NCI-H1694 (cell line): ENCODE results near the gene FUT1.
A peak's percentile ranks its signal among the peaks of the same experiment; 100 is the strongest.

Experiments
- DNase-seq: peaks from one replicate; lab custom pipeline; 2025; lab: John Stamatoyannopoulos, UW

The FUT1 gene

DNA sequence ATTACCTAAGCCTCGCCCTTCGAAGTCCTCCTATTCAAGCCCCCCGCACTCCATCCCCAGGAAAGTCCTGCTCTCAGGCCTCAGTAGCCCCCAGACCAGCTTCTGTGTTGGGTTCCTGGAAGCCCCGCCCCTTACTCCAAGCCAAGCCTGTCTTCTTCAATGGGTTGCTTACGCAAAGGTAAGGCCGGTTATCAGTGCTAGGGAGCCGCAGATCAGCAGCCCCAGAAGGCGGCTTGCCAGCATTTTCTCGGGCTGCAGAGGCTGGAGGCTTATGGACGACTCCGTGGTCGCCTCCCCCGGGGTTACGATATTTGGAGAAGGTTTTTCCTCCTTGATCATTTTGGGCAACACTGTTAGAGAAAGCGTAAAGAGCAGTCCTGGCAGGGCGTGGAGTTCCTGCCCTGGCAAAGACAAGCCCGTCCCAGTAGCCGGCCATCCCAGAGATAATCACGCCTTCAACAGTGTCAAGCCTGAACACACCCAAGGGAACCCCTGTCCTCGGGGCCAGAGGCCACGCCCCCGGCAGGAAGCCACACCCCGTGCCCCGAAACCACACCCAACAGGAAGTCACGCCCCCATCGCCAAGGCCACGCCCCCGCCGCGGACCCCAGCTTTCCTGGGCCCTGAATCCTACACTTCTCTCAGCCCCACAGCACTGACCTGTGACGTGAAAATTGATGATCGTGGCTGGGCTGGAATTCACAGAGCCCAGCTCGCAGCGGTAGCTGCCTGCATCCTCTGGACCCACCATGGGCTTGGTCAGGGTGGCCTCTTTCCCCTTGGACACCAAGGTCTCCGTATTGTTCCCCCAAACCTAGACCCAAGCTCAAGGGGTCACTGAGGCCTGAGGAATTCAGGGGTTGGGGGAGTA is 11.1 kb downstream of the FUT1 start:
- no peak for DNase-seq

GRCh38 chr19:48740164-48740972 is 12.1 kb downstream of the FUT1 start, which contains the start of gene RASIP1:
Gene RASIP1 (minus strand): TSS chr19:48740610. CDS start chr19:48740282, 328 bp downstream.
- DNase-seq = no peak

DNA sequence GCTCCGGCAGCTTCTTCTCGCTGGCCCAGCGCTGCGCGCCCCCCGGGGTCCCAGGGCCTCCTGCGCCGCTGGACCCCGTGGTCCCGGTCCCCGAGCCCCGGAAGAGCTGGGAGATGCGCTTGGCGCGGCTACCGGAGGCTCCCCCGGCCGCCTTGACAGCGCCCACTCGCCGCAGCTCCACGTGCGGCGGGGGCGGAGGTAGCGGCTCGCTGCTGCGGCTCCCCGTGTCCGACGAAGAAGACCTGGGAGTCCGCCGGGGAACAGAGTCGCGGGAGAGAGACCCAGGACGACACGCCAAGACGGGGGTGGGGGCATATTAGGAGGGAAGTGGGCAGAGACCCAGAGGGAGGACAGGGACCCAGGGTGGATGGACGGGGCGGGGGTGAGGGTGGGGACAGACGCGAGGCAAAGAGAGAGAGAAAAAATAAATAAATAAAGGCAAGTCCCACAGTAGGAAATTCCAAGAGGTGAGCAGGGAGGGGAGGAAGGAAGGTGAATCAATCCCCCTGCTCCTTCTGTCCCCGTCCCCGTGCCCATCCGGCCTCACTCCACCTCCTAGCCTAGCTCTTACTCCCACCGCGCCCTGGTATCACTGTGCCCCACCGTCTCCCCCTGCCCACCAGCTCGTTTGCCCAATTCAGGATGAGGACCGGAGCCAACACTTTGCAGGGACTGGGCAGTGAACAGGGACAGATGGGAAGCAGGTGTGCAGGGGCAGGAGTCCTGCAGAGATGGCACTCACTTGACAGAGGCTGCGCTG is 12.9 kb downstream of the FUT1 start:
- DNase-seq = no peak

- DNase-seq = peak; percentile 86
Observed at GRCh38 chr19:48738557-48739403, 13.7 kb downstream of the FUT1 start.

DNA sequence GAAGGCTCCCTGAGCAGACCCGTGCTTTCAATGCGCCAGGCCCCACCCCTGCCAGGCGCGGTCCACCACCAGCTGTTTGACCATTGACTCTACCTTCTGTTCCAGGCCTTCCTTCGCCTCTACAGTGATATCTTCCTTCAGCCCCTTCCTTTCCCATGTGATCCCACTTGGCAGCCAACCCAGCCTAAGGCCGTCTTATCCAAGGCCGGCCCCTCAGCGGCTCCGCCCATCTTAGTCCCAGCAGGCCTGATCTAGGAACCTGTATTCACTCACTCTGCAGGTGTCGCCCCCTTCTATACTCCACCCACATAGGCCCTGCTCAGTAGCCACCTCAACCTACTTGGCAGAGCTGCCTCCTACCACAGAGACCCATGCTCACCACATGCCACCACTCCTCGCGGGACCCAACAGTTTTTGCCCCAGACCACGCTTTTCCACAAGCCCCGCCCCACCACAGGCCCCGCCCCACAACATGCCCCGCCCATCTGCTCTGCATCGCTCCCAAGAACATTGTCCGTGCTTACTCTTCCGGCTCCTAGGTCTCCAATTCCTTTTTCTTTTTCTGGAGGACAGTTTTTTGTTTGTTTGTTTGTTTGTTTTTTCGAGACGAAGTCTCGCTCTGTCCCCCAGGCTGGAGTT is 15.0 kb downstream of the FUT1 start:
- no peak for DNase-seq

DNA sequence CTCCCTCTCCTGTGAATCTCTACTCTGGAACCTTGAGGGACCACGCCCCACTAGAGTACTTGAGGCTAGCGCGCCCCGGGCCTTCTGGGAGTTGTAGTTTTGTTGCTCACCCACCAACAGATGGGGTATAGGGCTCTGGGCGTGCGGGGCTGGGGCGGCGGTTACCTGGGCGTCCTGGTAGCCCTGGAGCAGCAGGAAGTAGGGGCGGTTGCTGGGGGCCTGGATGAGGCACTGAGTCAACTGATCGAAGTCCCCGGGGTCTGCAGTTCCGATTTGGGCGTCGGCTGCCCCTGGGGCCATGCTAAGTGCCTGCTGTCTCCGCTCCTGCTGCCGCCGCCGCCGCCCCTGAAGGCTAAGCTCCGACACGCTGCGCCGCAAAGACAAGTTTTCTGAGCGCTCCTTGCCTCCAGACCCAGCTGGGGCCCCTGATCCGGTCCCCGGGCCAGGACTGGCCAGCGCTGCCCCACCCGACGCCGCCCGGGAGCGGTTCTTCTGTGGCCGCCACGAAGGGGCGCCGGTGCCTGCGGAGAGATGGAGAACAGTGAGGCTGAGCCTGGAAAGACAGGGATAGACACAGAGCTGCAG is 17.3 kb downstream of the FUT1 start:
- DNase-seq = no peak

- DNase-seq = no peak
Observed at GRCh38 chr19:48734625-48735024, 17.8 kb downstream of the FUT1 start.

DNA sequence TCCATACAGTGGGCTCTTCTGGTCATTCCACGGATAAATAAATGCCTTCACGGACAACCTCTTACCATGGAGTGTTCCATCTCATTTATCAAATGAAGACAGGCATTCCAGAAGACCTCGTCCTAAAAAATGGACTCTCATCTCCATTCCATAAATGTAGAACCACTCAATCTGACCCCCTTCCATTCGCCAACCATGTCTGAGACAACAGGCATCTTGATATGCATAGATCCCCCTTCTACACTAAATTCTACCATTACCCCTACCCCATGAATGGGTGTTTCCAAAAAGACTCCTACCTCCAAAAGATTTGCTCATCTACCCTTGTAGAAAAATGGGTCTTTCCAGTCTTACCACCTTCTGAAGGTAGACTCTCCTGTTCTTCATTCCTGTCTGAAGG is 21.0 kb downstream of the FUT1 start:
- no peak for DNase-seq

- no peak for DNase-seq
Observed at GRCh38 chr19:48728911-48729664, 23.4 kb downstream of the FUT1 start.

DNA sequence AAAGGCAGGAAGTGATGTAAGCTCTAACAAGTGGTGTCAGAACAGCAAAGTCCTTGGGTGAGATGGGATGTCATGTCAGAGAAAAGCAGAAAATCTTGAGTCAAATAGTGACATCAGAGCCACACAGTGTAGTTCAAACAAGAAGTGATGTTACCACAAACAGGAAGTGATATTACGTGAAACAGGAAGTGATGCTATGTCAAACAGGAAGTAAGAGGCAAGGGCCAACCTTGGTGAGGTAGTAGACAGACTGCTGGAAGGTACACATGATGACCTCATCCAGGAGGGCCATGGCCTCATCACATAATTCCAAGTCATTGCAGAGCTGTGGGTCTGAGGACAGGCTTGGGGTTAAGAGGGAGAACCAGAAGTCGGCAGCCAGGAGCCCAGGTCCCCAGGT is 25.9 kb downstream of the FUT1 start:
- no peak for DNase-seq

DNA sequence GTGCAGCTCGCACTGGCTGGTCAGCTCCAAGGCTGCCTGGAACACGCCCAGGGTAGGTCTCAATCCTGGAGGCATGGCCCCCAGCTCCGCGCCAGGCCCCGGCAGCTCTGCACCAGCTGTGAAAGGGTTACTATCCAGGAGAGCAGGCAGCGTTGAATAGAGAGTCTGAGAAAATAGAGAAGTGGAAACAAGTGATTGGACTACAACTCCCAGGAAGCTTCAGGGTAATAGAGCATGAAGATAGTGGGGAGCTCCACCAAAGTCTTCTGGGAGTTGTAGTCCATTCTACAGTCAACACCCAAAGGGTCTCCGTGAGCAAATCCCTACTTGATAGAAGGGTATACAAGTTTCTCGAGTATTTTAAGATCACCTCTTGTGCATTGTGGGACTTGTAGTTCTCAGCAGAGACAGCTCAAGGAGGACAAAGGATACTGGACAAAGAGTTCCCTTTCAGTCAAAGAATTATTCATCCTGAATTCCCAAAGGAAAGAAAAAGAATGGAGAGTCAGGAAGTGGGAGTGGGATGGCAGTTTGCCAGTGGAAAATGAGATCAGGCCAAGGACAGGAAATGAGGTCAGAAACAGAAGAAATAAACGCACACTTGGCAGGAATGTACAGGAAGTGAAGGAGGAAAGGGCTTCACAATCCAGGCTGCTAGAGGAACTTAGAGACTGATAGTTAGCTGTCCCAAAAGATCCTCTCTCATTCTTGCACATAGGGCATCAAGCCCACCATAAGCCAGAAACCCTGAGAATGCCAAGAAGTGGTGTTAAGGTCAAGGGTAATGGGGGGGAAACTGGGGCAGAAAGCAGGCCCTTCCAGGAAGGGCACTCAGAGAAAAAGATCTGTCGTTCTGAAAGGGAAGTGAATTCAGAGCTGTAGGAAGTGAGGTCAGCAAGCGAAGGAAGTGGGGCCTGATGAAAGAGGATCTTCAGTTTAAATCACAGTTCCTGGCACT is 27.4 kb downstream of the FUT1 start:
- DNase-seq = peak; percentile 21

DNA sequence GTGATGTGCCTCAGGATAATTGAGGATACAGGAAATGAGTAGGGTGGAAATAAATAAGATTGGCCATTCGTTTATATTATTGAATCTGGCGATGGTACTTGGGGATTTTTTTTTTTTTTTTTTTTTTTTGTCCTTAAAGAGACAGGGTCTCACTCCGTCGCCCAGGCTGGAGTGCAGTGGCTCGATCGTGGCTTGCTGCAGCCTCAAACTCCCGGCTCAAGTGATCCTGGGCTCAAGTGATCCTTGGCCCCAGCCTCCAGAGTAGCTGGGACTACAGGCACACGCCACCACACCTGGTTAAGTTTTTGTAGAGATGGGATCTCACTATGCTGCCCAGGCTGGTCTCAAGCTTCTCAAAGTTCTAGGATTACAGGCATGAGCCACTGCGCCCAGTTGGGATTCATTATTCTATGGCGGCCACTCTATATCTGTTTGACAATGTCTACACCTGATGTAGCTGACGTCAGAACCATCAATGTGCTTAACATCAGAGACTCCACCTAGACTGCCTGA is 30.2 kb downstream of the FUT1 start:
- DNase-seq = no peak

DNA sequence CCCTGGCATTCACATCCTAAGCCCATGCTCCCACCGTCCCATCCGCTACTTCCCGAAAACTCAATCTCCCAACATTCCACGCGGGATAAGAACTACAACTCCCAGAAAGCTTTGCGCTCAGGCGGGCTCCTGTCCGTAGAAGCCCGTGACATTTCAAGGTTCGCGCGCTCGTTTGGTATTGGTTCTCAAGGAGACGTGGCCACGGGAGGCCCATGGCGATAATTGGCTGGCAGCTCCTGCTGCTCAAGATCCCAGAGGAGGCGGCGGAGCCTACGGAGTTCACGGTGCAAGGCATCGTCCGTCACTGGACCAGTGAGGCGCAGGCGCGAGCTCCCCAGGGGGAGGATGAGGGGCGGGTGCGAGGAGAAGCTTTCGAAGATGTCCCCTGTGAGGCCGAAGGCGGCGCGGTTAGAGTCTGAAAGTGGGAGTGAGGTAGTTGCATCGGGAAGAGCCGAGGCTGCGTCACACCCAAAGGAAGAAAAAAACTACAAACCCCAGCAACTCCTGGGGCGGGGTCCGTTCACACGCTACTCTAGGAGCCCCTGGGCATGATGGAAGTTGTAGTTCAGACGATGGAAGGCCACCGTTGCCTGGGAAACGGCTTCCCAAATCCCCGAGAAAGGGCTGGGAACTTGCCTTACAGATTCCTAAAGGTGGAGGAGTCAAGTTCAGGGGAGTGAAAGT is 31.7 kb downstream of the FUT1 start:
- DNase-seq = peak; percentile 99

- no peak for DNase-seq
Observed at GRCh38 chr19:48720251-48720612, 32.2 kb downstream of the FUT1 start.

DNA sequence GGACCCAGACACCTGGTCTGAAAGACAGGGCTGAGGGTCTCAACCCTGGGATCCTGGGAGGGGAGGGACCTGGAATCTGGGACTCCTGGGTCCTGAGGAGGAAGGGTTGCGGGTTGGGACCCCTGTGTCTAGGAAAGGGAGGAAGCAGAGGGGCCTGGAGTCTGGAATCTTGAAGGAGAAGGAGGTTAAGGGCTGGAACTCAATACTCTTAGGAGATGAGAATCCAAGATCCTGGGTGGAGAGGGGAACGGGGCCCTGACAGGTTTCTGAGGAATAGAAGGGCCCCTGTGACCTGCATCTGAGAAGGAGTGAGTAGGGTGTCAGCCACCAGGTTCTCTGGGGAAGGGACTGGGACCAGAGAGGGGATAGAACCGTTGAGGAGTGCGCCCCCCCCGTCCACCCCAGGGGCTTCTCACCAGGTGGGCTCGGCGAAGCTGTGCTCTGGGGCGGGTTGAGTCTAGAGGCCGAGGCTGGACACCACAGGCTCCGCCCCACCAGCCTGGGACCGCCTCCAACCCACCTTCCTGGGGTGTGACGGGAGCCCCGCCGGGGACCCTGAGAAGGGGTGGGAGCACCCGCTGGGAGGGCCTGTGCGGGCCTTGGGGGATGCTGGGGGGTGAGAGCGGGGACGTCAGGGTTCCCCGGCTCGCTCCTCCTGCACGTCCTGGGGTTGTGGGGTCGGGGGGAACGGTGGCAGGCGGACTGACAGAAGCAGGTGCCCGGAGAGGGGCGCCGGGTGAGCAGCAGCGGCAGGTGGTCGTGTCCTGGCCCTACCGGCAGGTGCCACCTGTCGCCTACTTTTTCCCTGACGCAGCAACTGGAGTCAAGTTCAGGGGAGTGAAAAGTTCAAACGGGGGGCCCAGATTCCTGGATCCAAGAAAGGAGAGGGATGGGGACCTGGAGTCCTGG is 32.9 kb downstream of the FUT1 start, which contains the start of gene MAMSTR:
Gene MAMSTR (minus strand): TSS at position 463 of the 909 bp plus-strand sequence. CDS start 694 bp downstream, outside the sequence.
- DNase-seq = no peak

DNA sequence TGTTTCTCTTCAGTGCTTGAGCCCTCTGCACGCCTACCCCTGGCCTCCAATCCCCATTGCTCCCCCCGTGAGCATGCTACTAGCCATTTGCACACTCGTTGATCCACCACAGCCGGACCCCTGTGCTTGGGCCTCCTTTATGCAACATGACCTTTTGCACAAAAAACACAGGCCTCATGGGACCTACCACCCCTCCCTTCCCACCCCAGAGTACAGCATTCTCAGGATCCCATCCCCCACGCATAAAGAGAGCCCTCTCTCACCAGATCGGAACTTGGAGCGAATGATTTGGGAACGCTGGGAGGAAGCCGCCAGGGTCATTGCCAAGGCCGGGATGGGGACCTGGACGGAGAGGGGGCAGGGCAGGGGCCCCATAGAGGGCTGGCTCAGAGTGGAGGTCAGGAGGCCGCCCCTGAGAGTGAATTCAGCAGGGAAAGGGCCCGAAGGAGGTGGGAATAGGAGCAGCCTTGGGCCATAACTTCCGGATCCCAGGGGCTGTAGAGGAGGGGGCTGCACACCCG is 33.7 kb downstream of the FUT1 start:
- no peak for DNase-seq
